ENCODE data around the gene KCNE3. TPM values are rescaled to one million over a fixed set of nuclear protein-coding genes. Genes with fewer than 3 reads are reported as not detected.

Gene KCNE3
- total RNA-seq, 1 experiment from 2014 or later = 0.52 TPM

DNA sequence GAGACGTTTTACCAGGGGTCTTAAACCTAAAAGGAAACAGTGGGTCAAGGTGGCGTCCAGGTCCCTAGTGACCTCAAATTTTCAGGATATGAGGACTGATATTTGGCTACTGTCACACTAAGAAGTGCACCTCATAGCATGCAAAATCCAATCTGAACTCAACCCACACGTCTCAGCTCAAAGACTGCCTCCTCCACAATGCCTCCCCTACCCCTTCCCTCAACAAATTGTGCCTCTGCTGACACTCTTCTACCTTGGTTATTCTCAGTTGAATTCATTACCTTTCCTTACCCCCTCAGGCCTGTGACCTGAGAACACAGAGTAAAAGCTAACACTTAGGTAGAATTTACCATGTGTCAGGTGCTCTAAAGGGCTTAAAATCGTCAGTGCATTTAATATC, 38.6 kb upstream of the KCNE3 start:
- Histone ChIP-seq H3K4me3 (no peak overlapping the region), H3K9me2 (ENCODE audit: insufficient read depth) (no peaks in the 10 kb centered on the region), H3K27ac (no peak overlapping the region), H4K20me1 (ENCODE audit: insufficient read depth) (no peaks in the 10 kb centered on the region), H3K27me3 (ENCODE audit: insufficient read depth, low read depth) (no peaks in the 10 kb centered on the region), H3K4me1 (replicated peaks; ENCODE audit: insufficient read depth) (no peaks in the 10 kb centered on the region), H3K79me2 (ENCODE audit: low read depth) (no peaks in the 10 kb centered on the region), H3K36me3 (ENCODE audit: low read depth) (no peaks in the 10 kb centered on the region), H3F3A (ENCODE audit: insufficient read depth, low read depth) (no peaks in the 10 kb centered on the region), H2AFZ (no peak overlapping the region), H3K9me3 (ENCODE audit: insufficient read depth, low read depth) (peaks cover 14% of the 10 kb centered on the region), H3K4me2 (no peak overlapping the region)
- intact Hi-C loops (cut with micrococcal nuclease; ENCODE audit: unreplicated experiment) = no loop called here
- BruUV-seq (replicated peaks) = no TSS peak
- ChIA-PET POLR2A (ENCODE audit: unreplicated experiment) (interaction anchor here (0.7 kb wide), 1 partner anchor 65 kb away, joined by 3 read pairs; no protein-coding TSS in a partner anchor), CTCF (no interaction called here)
- no peak for DNase-seq
- TF ChIP-seq CTCF (conservative IDR thresholded peaks at IDR 0.05) (no peak), EZH2 (IDR thresholded peaks at IDR 0.05; ENCODE audit: low read depth) (no peak)

- Histone ChIP-seq H3K4me2 (no peak overlapping the region), H3K4me1 (replicated peaks; ENCODE audit: insufficient read depth) (no peaks in the 10 kb centered on the region), H3F3A (ENCODE audit: insufficient read depth, low read depth) (no peaks in the 10 kb centered on the region), H2AFZ (no peak overlapping the region), H3K79me2 (ENCODE audit: low read depth) (no peaks in the 10 kb centered on the region), H3K4me3 (no peak overlapping the region), H3K9me2 (ENCODE audit: insufficient read depth) (no peaks in the 10 kb centered on the region), H3K9me3 (ENCODE audit: insufficient read depth, low read depth) (peaks cover 20% of the 10 kb centered on the region), H3K27me3 (ENCODE audit: insufficient read depth, low read depth) (no peaks in the 10 kb centered on the region), H4K20me1 (ENCODE audit: insufficient read depth) (no peaks in the 10 kb centered on the region), H3K36me3 (ENCODE audit: low read depth) (no peaks in the 10 kb centered on the region), H3K27ac (no peak overlapping the region)
- DNase-seq = no peak
- CTCF ChIA-PET = no interaction called here
- no peak for TF ChIP-seq CTCF (conservative IDR thresholded peaks at IDR 0.05)
- TF ChIP-seq EZH2 (IDR thresholded peaks at IDR 0.05; ENCODE audit: low read depth) = no peak
- POLR2A ChIA-PET (ENCODE audit: unreplicated experiment) = no interaction called here
- no TSS peak for BruUV-seq (replicated peaks)
- intact Hi-C loops (cut with micrococcal nuclease; ENCODE audit: unreplicated experiment) = no loop called here
These were observed 36.8 kb upstream of the KCNE3 start for GRCh38 chr11:74504100-74504691.

DNA sequence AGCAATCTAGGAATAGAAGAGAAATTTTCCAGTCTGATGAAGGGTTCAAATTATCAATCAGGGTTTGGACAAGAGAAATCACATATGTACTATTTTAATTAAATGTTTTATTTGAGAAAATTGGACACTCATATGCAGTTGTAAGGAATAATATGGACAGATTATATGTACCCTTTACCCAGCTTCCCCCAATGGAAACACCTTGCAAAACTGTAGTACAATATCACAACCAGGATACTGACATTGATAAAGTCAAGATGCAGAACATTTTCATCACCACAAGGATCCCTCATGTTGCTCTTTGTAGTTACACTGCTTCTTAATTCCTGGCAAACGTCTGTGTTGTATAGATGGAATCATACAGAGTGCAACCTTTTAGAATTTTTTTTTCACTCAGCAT, 27.6 kb upstream of the KCNE3 start:
- no peaks in the 10 kb centered on the region for H4K20me1 ChIP-seq (ENCODE audit: insufficient read depth)
- no peak overlapping the region for H3K4me3 ChIP-seq
- peaks cover 23% of the 10 kb centered on the region for H3K4me1 ChIP-seq (replicated peaks; ENCODE audit: insufficient read depth)
- H3K27me3 ChIP-seq (ENCODE audit: insufficient read depth, low read depth) = no peaks in the 10 kb centered on the region
- CTCF ChIA-PET = interaction anchor here (1.4 kb wide), 1 partner anchor 45 kb away, joined by 3 read pairs; no protein-coding TSS in a partner anchor
- H3F3A ChIP-seq (ENCODE audit: insufficient read depth, low read depth) = peaks cover 27% of the 10 kb centered on the region
- no peak overlapping the region for H3K27ac ChIP-seq
- no peak for DNase-seq
- H3K9me2 ChIP-seq (ENCODE audit: insufficient read depth) = no peaks in the 10 kb centered on the region
- no peak for TF ChIP-seq CTCF (conservative IDR thresholded peaks at IDR 0.05)
- TF ChIP-seq EZH2 (IDR thresholded peaks at IDR 0.05; ENCODE audit: low read depth) = no peak
- H3K4me2 ChIP-seq = peak overlapping the region; percentile 94
- POLR2A ChIA-PET (ENCODE audit: unreplicated experiment) = interaction anchor here (0.6 to 0.7 kb wide), 3 partner anchors 30 to 1536 kb away, joined by 3 to 6 read pairs (median 5); no protein-coding TSS in a partner anchor
- H2AFZ ChIP-seq = no peak overlapping the region
- intact Hi-C loops (cut with micrococcal nuclease; ENCODE audit: unreplicated experiment) = no loop called here
- peaks cover 17% of the 10 kb centered on the region for H3K9me3 ChIP-seq (ENCODE audit: insufficient read depth, low read depth)
- no peaks in the 10 kb centered on the region for H3K79me2 ChIP-seq (ENCODE audit: low read depth)
- BruUV-seq (replicated peaks) = no TSS peak
- H3K36me3 ChIP-seq (ENCODE audit: low read depth) = peaks cover 4% of the 10 kb centered on the region; the same call in 1 of the 2 replicates
